Tibial artery (tissue), 4 donors: ENCODE data around the gene ASB16.

Experiments used
- DNase-seq, 2 donors: peaks; one replicate each; pipeline ENCODE4 v3.0.0-alpha.2; 2019
- H3K27ac ChIP-seq, 2 donors: fragments of 200-600 bp; sonication (generic) in 1 of 2; 1 replicate in 1 of 2; 2 replicates in 1 of 2; pipeline ENCODE4 v1.5.1; 2018 to 2019; ENCODE audit warnings: mild to moderate bottlenecking in 1 of 2
- H3K27me3 ChIP-seq, 2 donors: fragments of 200-600 bp; sonication (generic) in 1 of 2; one replicate each; pipeline versions ENCODE4 v1.5.1 to v1.6.0; 2016 to 2019
- H3K36me3 ChIP-seq, 3 donors: fragments of 200-600 bp; sonication (generic) in 2 of 3; one replicate each; pipeline ENCODE4 v1.5.1; 2016 to 2019; ENCODE audit warnings: mild to moderate bottlenecking in 2 of 3
- H3K4me1 ChIP-seq, 4 donors: fragments of 200-600 bp; sonication (generic) in 2 of 4; 1 replicate in 3 of 4; 2 replicates in 1 of 4; pipeline ENCODE4 v1.5.1; 2016 to 2019
- H3K4me3 ChIP-seq, 2 donors: fragments of 200-600 bp; sonication (generic) in 1 of 2; 1 replicate in 1 of 2; 2 replicates in 1 of 2; pipeline ENCODE4 v1.5.1; 2018 to 2019; ENCODE audit warnings: mild to moderate bottlenecking in 2 of 2
- H3K9me3 ChIP-seq, 3 donors: fragments of 200-600 bp; sonication (generic) in 1 of 3; one replicate each; pipeline ENCODE4 v1.5.1; 2016 to 2019
- CTCF ChIP-seq, 2 experiments: fragments of 200-600 bp in 1 of 2; fragments of 450-650 bp in 1 of 2; IDR thresholded peaks; one replicate each; pipeline ENCODE4 v1.5.1; 2017 to 2019; ENCODE audit warnings: antibody characterized with exemption in 2 of 2, mild to moderate bottlenecking in 1 of 2, moderate library complexity in 1 of 2
- intact Hi-C: fragments of 100-400 bp; cut with DNase I; formaldehyde crosslinking; loops from one replicate; pipeline ENCODE4 v1.15.0; 2023; ENCODE audit warnings: low total_unique reads

The ASB16 gene

GRCh38 chr17:44188576-44189403 lies 18.3 kb downstream of the ASB16 start:
- Histone ChIP-seq H3K27me3 (no peaks in the 10 kb centered on the region), H3K4me3 (peak overlapping the region in 1 of 2 donors; percentile 94), H3K4me1 (peaks cover 0 to 42% (median 30%) of the 10 kb centered on the region in 4 donors), H3K36me3 (peaks cover 12 to 52% (median 30%) of the 10 kb centered on the region in 3 donors), H3K27ac (peak overlapping the region; percentile 94 to 99), H3K9me3 (no peaks in the 10 kb centered on the region)
- intact Hi-C loops, result no loop called here
- DNase-seq, result no peak
- no peak for TF ChIP-seq CTCF (IDR thresholded peaks at IDR 0.05)

- H3K27me3 ChIP-seq, result no peaks in the 10 kb centered on the region
- H3K27ac ChIP-seq, result no peak overlapping the region
- H3K36me3 ChIP-seq, result peaks cover 28 to 69% (median 47%) of the 10 kb centered on the region in 3 donors
- no peak overlapping the region for H3K4me3 ChIP-seq
- peaks cover 0 to 31% (median 20%) of the 10 kb centered on the region in 4 donors for H3K4me1 ChIP-seq
- H3K9me3 ChIP-seq, result no peaks in the 10 kb centered on the region
- no peak for DNase-seq
- no peak for TF ChIP-seq CTCF (IDR thresholded peaks at IDR 0.05)
- intact Hi-C loops, result no loop called here
These were observed 20.0 kb downstream of the ASB16 start for GRCh38 chr17:44190481-44190880.

GRCh38 chr17:44191369-44191768 lies 20.9 kb downstream of the ASB16 start:
- H3K27ac ChIP-seq, result no peak overlapping the region
- peaks cover 37 to 78% (median 54%) of the 10 kb centered on the region in 3 donors for H3K36me3 ChIP-seq
- H3K4me1 ChIP-seq, result peaks cover 0 to 23% (median 14%) of the 10 kb centered on the region in 4 donors
- intact Hi-C loops, result no loop called here
- TF ChIP-seq CTCF (IDR thresholded peaks at IDR 0.05), result no peak
- no peak overlapping the region for H3K4me3 ChIP-seq
- H3K27me3 ChIP-seq, result no peaks in the 10 kb centered on the region
- no peaks in the 10 kb centered on the region for H3K9me3 ChIP-seq
- DNase-seq, result no peak

GRCh38 chr17:44191941-44192496 lies 21.5 kb downstream of the ASB16 start:
- TF ChIP-seq CTCF (IDR thresholded peaks at IDR 0.05), result no peak
- Histone ChIP-seq H3K27me3 (no peaks in the 10 kb centered on the region), H3K4me3 (no peak overlapping the region), H3K36me3 (peaks cover 44 to 83% (median 59%) of the 10 kb centered on the region in 3 donors), H3K4me1 (peaks cover 0 to 24% (median 14%) of the 10 kb centered on the region in 4 donors), H3K27ac (no peak overlapping the region), H3K9me3 (no peaks in the 10 kb centered on the region)
- DNase-seq, result no peak
- intact Hi-C loops, result no loop called here

GRCh38 chr17:44192750-44193149 lies 22.2 kb downstream of the ASB16 start:
- intact Hi-C loops, result no loop called here
- no peak overlapping the region for H3K4me3 ChIP-seq
- no peaks in the 10 kb centered on the region for H3K9me3 ChIP-seq
- TF ChIP-seq CTCF (IDR thresholded peaks at IDR 0.05), result no peak
- no peak for DNase-seq
- H3K27me3 ChIP-seq, result no peaks in the 10 kb centered on the region
- no peak overlapping the region for H3K27ac ChIP-seq
- H3K36me3 ChIP-seq, result peaks cover 45 to 90% (median 62%) of the 10 kb centered on the region in 3 donors
- H3K4me1 ChIP-seq, result peaks cover 0 to 31% (median 13%) of the 10 kb centered on the region in 4 donors
